ENCODE results near the gene GPAM. TPM values are rescaled to one million over a fixed set of nuclear protein-coding genes. Genes with fewer than 3 reads are reported as not detected.

Gene GPAM
- total RNA-seq, 4 donors from 2014 or later = 2.4 to 4.4 (median 4.1) TPM

DNA sequence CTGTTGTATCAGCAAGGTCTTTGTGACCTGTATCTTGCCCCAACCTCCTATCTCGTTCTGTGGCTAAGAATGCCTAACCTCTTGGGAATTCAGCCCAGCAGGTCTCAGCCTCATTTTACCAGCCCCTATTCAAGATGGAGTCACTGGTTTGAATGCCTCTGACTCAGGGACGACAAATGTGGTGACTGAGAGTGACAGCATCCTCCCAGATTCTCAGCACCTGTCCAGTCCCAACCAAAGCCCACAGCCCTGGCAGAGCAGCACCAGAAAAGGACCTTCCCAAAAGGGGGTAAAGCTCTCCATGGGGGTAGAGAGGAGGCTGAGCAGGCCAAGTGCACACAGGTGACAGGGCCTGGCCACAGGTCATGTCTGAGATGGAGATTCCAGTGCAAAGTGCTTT lies 35.4 kb upstream of the GPAM start:
- Histone ChIP-seq H3K27ac (no peak overlapping the region), H3K4me3 (no peak overlapping the region), H3K9me3 (peaks cover 0 to 10% (median 0%) of the 10 kb centered on the region in 3 donors), H3K4me1 (no peaks in the 10 kb centered on the region), H3K36me3 (no peaks in the 10 kb centered on the region), H3K27me3 (no peaks in the 10 kb centered on the region)
- intact Hi-C loops (cut with DNase I) = no loop called here
- TF ChIP-seq, protein P1, sequence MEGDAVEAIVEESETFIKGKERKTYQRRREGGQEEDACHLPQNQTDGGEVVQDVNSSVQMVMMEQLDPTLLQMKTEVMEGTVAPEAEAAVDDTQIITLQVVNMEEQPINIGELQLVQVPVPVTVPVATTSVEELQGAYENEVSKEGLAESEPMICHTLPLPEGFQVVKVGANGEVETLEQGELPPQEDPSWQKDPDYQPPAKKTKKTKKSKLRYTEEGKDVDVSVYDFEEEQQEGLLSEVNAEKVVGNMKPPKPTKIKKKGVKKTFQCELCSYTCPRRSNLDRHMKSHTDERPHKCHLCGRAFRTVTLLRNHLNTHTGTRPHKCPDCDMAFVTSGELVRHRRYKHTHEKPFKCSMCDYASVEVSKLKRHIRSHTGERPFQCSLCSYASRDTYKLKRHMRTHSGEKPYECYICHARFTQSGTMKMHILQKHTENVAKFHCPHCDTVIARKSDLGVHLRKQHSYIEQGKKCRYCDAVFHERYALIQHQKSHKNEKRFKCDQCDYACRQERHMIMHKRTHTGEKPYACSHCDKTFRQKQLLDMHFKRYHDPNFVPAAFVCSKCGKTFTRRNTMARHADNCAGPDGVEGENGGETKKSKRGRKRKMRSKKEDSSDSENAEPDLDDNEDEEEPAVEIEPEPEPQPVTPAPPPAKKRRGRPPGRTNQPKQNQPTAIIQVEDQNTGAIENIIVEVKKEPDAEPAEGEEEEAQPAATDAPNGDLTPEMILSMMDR (IDR thresholded peaks at IDR 0.05) = no peak
- no peak for TF ChIP-seq POLR2A (IDR thresholded peaks at IDR 0.05)
- no peak for DNase-seq
- 43 to 62% methylated on average over 1 to 2 of the region's 2 CpGs for WGBS, 2 donors

DNA sequence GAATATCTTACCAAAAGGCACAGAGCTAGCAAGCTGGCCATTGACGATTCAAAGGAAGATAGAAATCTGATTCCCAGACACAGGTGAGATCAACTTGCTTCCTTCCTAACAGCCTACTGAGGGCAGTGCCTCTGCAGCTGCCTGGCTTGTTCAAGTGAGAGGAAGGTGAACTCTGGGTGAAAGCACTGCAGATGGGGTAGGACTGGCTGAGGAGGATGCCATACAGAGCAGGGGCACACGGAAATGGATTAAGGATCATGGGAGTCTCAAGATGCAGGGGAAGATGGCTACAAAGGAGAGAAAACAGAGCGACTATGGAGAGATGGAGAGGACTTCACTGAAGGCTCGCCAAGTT lies 34.4 kb upstream of the GPAM start:
- H3K4me3 ChIP-seq = no peak overlapping the region
- H3K4me1 ChIP-seq = no peaks in the 10 kb centered on the region
- peaks cover 0 to 10% (median 0%) of the 10 kb centered on the region in 3 donors for H3K9me3 ChIP-seq
- no peak for DNase-seq
- intact Hi-C loops (cut with DNase I) = no loop called here
- H3K27ac ChIP-seq = no peak overlapping the region
- no peaks in the 10 kb centered on the region for H3K36me3 ChIP-seq
- WGBS, 2 donors = 57 to 69% methylated on average over 4 of the region's 4 CpGs
- TF ChIP-seq, protein P1 (IDR thresholded peaks at IDR 0.05) = no peak
- TF ChIP-seq POLR2A (IDR thresholded peaks at IDR 0.05) = no peak
- no peaks in the 10 kb centered on the region for H3K27me3 ChIP-seq

DNA sequence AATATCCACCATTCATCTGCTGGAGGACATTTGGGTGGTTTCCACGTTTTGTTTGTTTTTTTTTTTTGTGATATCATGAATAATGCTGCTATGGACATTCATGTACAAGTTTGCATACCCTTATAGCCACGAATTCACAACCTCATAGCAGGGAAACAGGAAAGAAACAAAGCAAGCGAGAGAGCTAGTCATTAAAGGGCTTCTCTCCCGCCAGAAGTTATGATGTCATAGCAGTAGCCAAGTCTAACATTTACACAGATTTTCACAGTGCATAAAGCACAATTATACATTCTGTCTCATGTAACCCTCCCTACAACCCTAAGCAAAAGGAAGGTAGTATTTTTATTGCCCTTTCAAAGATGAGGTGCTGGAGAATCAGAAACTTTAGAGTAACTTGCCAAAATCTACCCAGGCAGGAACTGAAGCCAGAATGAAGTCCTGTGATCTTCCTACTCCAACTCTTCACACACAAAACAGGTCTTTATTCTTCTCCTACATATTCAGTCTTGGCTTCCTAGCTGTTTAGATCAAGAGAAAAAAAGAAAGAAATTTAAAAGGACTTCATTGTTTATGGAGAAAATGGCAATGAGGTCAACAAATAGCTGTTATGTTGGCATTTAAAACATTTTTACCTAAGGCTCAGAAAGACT lies 33.9 kb upstream of the GPAM start:
- WGBS, 2 donors = 26 to 29% methylated on average over 4 of the region's 4 CpGs
- Histone ChIP-seq H3K9me3 (peaks cover 0 to 10% (median 0%) of the 10 kb centered on the region in 3 donors), H3K4me3 (no peak overlapping the region), H3K36me3 (no peaks in the 10 kb centered on the region), H3K27ac (no peak overlapping the region), H3K27me3 (peaks cover 0 to 2% (median 0%) of the 10 kb centered on the region in 4 donors), H3K4me1 (no peaks in the 10 kb centered on the region)
- intact Hi-C loops (cut with DNase I) = no loop called here
- no peak for TF ChIP-seq POLR2A (IDR thresholded peaks at IDR 0.05)
- TF ChIP-seq, protein P1 (IDR thresholded peaks at IDR 0.05) = no peak
- no peak for DNase-seq

DNA sequence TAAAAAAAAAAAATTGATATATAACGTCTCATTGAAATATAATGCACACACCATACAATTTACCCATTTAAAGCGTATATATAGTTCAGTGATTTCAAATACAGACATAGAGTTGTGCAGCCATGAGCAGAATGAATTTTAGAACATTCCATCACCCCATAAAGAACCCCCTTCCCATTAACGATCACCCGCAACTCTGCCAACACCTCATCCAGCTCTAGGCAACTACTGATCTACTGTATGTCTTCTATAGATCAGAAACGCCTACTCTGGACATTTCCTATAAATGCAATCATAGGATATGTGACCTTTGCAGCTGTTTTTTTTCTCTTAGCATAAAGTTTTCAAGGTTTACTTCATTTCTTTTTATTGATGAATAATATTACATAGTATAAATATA lies 33.4 kb upstream of the GPAM start:
- H3K27me3 ChIP-seq = peaks cover 0 to 4% (median 0%) of the 10 kb centered on the region in 4 donors
- no peak overlapping the region for H3K27ac ChIP-seq
- WGBS, 2 donors = 81 to 88% methylated on average over 5 of the region's 5 CpGs
- peaks cover 0 to 10% (median 0%) of the 10 kb centered on the region in 3 donors for H3K9me3 ChIP-seq
- H3K36me3 ChIP-seq = no peaks in the 10 kb centered on the region
- TF ChIP-seq, protein P1 (IDR thresholded peaks at IDR 0.05) = no peak
- TF ChIP-seq POLR2A (IDR thresholded peaks at IDR 0.05) = no peak
- no peaks in the 10 kb centered on the region for H3K4me1 ChIP-seq
- no peak for DNase-seq
- no peak overlapping the region for H3K4me3 ChIP-seq
- intact Hi-C loops (cut with DNase I) = no loop called here

DNA sequence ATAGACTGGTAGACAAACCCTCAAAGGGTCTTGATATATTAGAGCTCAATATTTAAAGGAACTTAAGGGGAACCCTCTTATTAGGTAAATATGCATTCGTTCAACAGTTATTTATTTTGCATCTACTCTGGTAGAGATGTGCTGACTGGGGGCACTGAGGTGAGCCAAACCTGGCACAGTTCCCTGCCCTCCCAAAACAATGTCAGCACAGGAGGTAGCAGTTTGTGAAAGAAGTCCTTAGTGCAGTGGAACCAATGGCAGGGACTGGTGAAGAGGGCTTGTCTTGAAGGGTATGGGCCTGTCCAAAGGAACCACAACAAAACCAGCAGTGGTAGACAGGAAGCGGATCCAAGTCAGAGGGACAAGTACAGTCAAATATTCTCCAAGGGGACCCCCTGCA lies 32.6 kb upstream of the GPAM start:
- TF ChIP-seq POLR2A (IDR thresholded peaks at IDR 0.05) = no peak
- TF ChIP-seq, protein P1 (IDR thresholded peaks at IDR 0.05) = no peak
- H3K27me3 ChIP-seq = peaks cover 0 to 4% (median 0%) of the 10 kb centered on the region in 4 donors
- WGBS, 2 donors = 67 to 68% methylated on average over 2 of the region's 2 CpGs
- intact Hi-C loops (cut with DNase I) = no loop called here
- no peak for DNase-seq
- H3K4me3 ChIP-seq = no peak overlapping the region
- H3K4me1 ChIP-seq = no peaks in the 10 kb centered on the region
- peaks cover 0 to 10% (median 0%) of the 10 kb centered on the region in 3 donors for H3K9me3 ChIP-seq
- H3K27ac ChIP-seq = no peak overlapping the region
- H3K36me3 ChIP-seq = no peaks in the 10 kb centered on the region

Measured in esophagus squamous epithelium (tissue), 5 donors.